H9 (cell line): ENCODE measurements around the gene AEBP2. TPM values are rescaled to one million over a fixed set of nuclear protein-coding genes. Genes with fewer than 3 reads are reported as not detected.
"Not testable (repeated sequence)": the region's sequence is repeated elsewhere in the genome, so short reads cannot be mapped to it uniquely, and the experiment has no call there.

Experiments
- DNase-seq: peaks from one replicate; pipeline ENCODE4 v3.0.0-alpha.2; 2017
- H2AFZ ChIP-seq: one replicate; pipeline ENCODE4 v1.6.1; 2013; ENCODE audit warnings: mild to moderate bottlenecking, low read length, control low read depth, moderate library complexity
- H2AK5ac ChIP-seq: 2 replicates; pipeline ENCODE4 v1.6.1; 2013; ENCODE audit warnings: low read length, control low read depth, mixed read lengths; ENCODE audit not compliant: insufficient read length
- H2BK120ac ChIP-seq: one replicate; pipeline ENCODE4 v1.6.1; 2013; ENCODE audit warnings: low read depth, mild to moderate bottlenecking, low read length, control low read depth, inconsistent platforms; ENCODE audit not compliant: poor library complexity, severe bottlenecking
- H2BK12ac ChIP-seq: 2 replicates; pipeline ENCODE4 v1.6.1; 2013; ENCODE audit warnings: low read length, control low read depth, mixed read lengths, low read depth; ENCODE audit not compliant: insufficient read length
- H2BK15ac ChIP-seq: 2 replicates; pipeline ENCODE4 v1.6.1; 2013; ENCODE audit warnings: low read depth, low read length, control low read depth
- H2BK20ac ChIP-seq: one replicate; pipeline ENCODE4 v1.6.1; 2013; ENCODE audit warnings: low read depth, mild to moderate bottlenecking, low read length, control low read depth, inconsistent platforms; ENCODE audit not compliant: poor library complexity, severe bottlenecking
- H2BK5ac ChIP-seq: 2 replicates; pipeline ENCODE4 v1.6.1; 2013; ENCODE audit warnings: low read length, control low read depth, mixed read lengths; ENCODE audit not compliant: insufficient read length
- H3K14ac ChIP-seq: 2 replicates; pipeline ENCODE4 v1.6.1; 2013; ENCODE audit warnings: low read length, control low read depth; ENCODE audit not compliant: insufficient read depth
- H3K18ac ChIP-seq: 2 replicates; pipeline ENCODE4 v1.6.1; 2013; ENCODE audit warnings: low read depth, mild to moderate bottlenecking, mixed read lengths, low read length, control low read depth; ENCODE audit not compliant: insufficient read length
- H3K23ac ChIP-seq: 2 replicates; pipeline ENCODE4 v1.6.1; 2013; ENCODE audit warnings: low read length, control low read depth, mixed read lengths, low read depth; ENCODE audit not compliant: insufficient read length
- H3K23me2 ChIP-seq: 2 replicates; pipeline ENCODE4 v1.6.1; 2013; ENCODE audit warnings: low read depth, mild to moderate bottlenecking, mixed read lengths, low read length, control low read depth; ENCODE audit not compliant: insufficient read length, poor library complexity, severe bottlenecking
- H3K27ac ChIP-seq: 2 replicates; pipeline ENCODE4 v1.5.1; 2013; ENCODE audit warnings: low read length, control low read depth, mixed read lengths, low read depth; ENCODE audit not compliant: insufficient read length
- H3K27me3 ChIP-seq: 2 replicates; pipeline ENCODE4 v1.6.1; 2013; ENCODE audit warnings: low read length, control low read depth, inconsistent platforms; ENCODE audit not compliant: insufficient read depth
- H3K4ac ChIP-seq: 2 replicates; pipeline ENCODE4 v1.6.1; 2013; ENCODE audit warnings: low read depth, mild to moderate bottlenecking, control low read depth, inconsistent platforms, low read length, moderate library complexity
- H3K4me1 ChIP-seq: 2 replicates; pipeline ENCODE4 v1.6.1; 2013; ENCODE audit warnings: low read length, control low read depth, inconsistent platforms; ENCODE audit not compliant: insufficient read depth
- H3K4me2 ChIP-seq: 2 replicates; pipeline ENCODE4 v1.6.1; 2013; ENCODE audit warnings: low read length, control low read depth, mixed read lengths; ENCODE audit not compliant: insufficient read length, insufficient read depth
- H3K56ac ChIP-seq: 2 replicates; pipeline ENCODE4 v1.6.1; 2013; ENCODE audit warnings: low read depth, mild to moderate bottlenecking, mixed read lengths, low read length, control low read depth; ENCODE audit not compliant: insufficient read length
- H3K79me1 ChIP-seq: 2 replicates; pipeline ENCODE4 v1.6.1; 2013; ENCODE audit warnings: low read depth, mild to moderate bottlenecking, moderate library complexity, low read length, control low read depth, inconsistent platforms; ENCODE audit not compliant: insufficient read depth, poor library complexity, severe bottlenecking
- H3K79me2 ChIP-seq: 2 replicates; pipeline ENCODE4 v1.6.1; 2013; ENCODE audit warnings: low read length, control low read depth, inconsistent platforms; ENCODE audit not compliant: insufficient read depth
- H3K9ac ChIP-seq: 2 replicates; pipeline ENCODE4 v1.6.1; 2013; ENCODE audit warnings: low read length, control low read depth, mixed read lengths; ENCODE audit not compliant: insufficient read length; ENCODE audit errors: extremely low read depth
- H3K9me3 ChIP-seq: one replicate; pipeline ENCODE4 v1.6.1; 2013; ENCODE audit warnings: low read depth, low read length, inconsistent platforms; ENCODE audit not compliant: control insufficient read depth
- H3T11ph ChIP-seq: one replicate; pipeline ENCODE4 v1.6.1; 2013; ENCODE audit warnings: mild to moderate bottlenecking, low read length, control low read depth, inconsistent platforms
- H4K20me1 ChIP-seq: one replicate; pipeline ENCODE4 v1.6.1; 2013; ENCODE audit not compliant: control insufficient read depth, insufficient read length, insufficient read depth
- H4K5ac ChIP-seq: 2 replicates; pipeline ENCODE4 v1.6.1; 2013; ENCODE audit warnings: low read depth, mild to moderate bottlenecking, mixed read lengths, low read length, control low read depth; ENCODE audit not compliant: insufficient read length
- H4K8ac ChIP-seq: replicated peaks from 2 replicates; pipeline ENCODE4 v1.6.1; 2013; ENCODE audit warnings: low read length, control low read depth, mixed read lengths, low read depth; ENCODE audit not compliant: insufficient read length
- H4K91ac ChIP-seq: 2 replicates; pipeline ENCODE4 v1.6.1; 2013; ENCODE audit warnings: low read depth, mild to moderate bottlenecking, moderate library complexity, mixed read lengths, low read length, control low read depth; ENCODE audit not compliant: insufficient read length
- H3K27ac Mint-ChIP-seq, 3 experiments: 2 replicates in 2 of 3; 3 replicates in 1 of 3; pipeline ENCODE4 v1.8.0; 2020 to 2021; ENCODE audit warnings: mixed read lengths in 3 of 3, mild to moderate bottlenecking in 1 of 3, moderate library complexity in 1 of 3
- H3K27me3 Mint-ChIP-seq: 2 replicates; pipeline ENCODE4 v1.8.0; 2021; ENCODE audit warnings: low read depth, mild to moderate bottlenecking, moderate library complexity, mixed read lengths
- H3K36me3 Mint-ChIP-seq, 3 experiments: 2 replicates in 2 of 3; 3 replicates in 1 of 3; pipeline ENCODE4 v1.8.0; 2020 to 2021; ENCODE audit warnings: low read depth in 3 of 3, mixed read lengths in 3 of 3; ENCODE audit not compliant: insufficient read depth in 1 of 3
- H3K4me1 Mint-ChIP-seq, 2 experiments: 2 replicates each; pipeline ENCODE4 v1.8.0; 2020; ENCODE audit warnings: mixed read lengths in 2 of 2
- H3K4me3 Mint-ChIP-seq, 2 experiments: 2 replicates in 1 of 2; 3 replicates in 1 of 2; pipeline ENCODE4 v1.8.0; 2020 to 2021; ENCODE audit warnings: mild to moderate bottlenecking in 2 of 2, mixed read lengths in 2 of 2, moderate library complexity in 1 of 2
- H3K9me3 Mint-ChIP-seq, 2 experiments: 2 replicates in 1 of 2; 3 replicates in 1 of 2; pipeline ENCODE4 v1.8.0; 2020; ENCODE audit warnings: mild to moderate bottlenecking in 2 of 2, mixed read lengths in 2 of 2, moderate library complexity in 1 of 2
- CTCF ChIP-seq: fragments of 200-600 bp; sonication (generic); conservative IDR thresholded peaks from 3 replicates; pipeline ENCODE4 v1.8.0; 2021; ENCODE audit warnings: antibody characterized with exemption, mild to moderate bottlenecking
- WGBS: extraction: QIAGEN DNeasy Blood & Tissue Kit; methylation state at CpG from one replicate; pipeline ENCODE4 v1.1.7; 2013; ENCODE audit warnings: missing lambda C conversion rate, low lambda C conversion rate, mixed read lengths; ENCODE audit not compliant: insufficient read length; ENCODE audit errors: extremely low coverage; 5-methylcytosine and 5-hydroxymethylcytosine counted together
- total RNA-seq: library from RNA; stranded (reverse); gene quantifications from 2 replicates; pipeline ENCODE4 v1.2.1, GENCODE V29; 2021

AEBP2 gene
- total RNA-seq, 1 experiment from 2014 or later = 82.8 TPM

GRCh38 chr12:19412844-19413243 lies 26.4 kb upstream of the AEBP2 start:
- H3K27me3 Mint-ChIP-seq = no peaks in the 10 kb centered on the region; the same call in 1 of the 2 replicates
- peaks cover 2% of the 10 kb centered on the region; the same call in 1 of the 2 replicates for H3K4me1 ChIP-seq
- no CpG with 5 or more reads among the region's 23 CpGs for WGBS
- no peak overlapping the region for H4K91ac ChIP-seq
- H3K9ac ChIP-seq = no peak overlapping the region
- H3K23me2 ChIP-seq = no peaks in the 10 kb centered on the region
- H3K4ac ChIP-seq = no peak overlapping the region
- no peak overlapping the region for H3K18ac ChIP-seq
- H3K4me3 Mint-ChIP-seq = no peak overlapping the region
- H2BK20ac ChIP-seq = peak overlapping the region; percentile 98
- no peaks in the 10 kb centered on the region for H3K36me3 Mint-ChIP-seq
- no peak overlapping the region for H2AFZ ChIP-seq
- H2BK15ac ChIP-seq = no peak overlapping the region
- H3K4me1 Mint-ChIP-seq = peaks cover 41 to 44% of the 10 kb centered on the region in 2 experiments
- no peak overlapping the region for H2BK120ac ChIP-seq
- no peak for TF ChIP-seq CTCF
- no peaks in the 10 kb centered on the region for H4K20me1 ChIP-seq
- H3K9me3 Mint-ChIP-seq = no peaks in the 10 kb centered on the region
- H4K8ac ChIP-seq = no peak overlapping the region
- no peaks in the 10 kb centered on the region for H3K79me2 ChIP-seq
- no peak overlapping the region for H3K23ac ChIP-seq
- H2BK5ac ChIP-seq = no peak overlapping the region
- no peak overlapping the region for H3K56ac ChIP-seq
- DNase-seq = no peak
- H2BK12ac ChIP-seq = no peak overlapping the region
- no peak overlapping the region for H3T11ph ChIP-seq
- no peak overlapping the region for H2AK5ac ChIP-seq
- peak overlapping the region in 2 of 3 experiments; percentile 6 to 55; a peak in 2 of 7 replicates for H3K27ac Mint-ChIP-seq
- no peak overlapping the region for H3K14ac ChIP-seq
- no peaks in the 10 kb centered on the region for H3K9me3 ChIP-seq
- H3K4me2 ChIP-seq = no peak overlapping the region
- H4K5ac ChIP-seq = no peak overlapping the region
- no peak overlapping the region for H3K27ac ChIP-seq
- H3K79me1 ChIP-seq = no peaks in the 10 kb centered on the region
- no peaks in the 10 kb centered on the region for H3K27me3 ChIP-seq

GRCh38 chr12:19413582-19413981 lies 25.7 kb upstream of the AEBP2 start:
- H2AFZ ChIP-seq, H3K4me1 ChIP-seq, H3T11ph ChIP-seq, H3K14ac ChIP-seq, H3K4me3 Mint-ChIP-seq, H3K4ac ChIP-seq, H3K79me1 ChIP-seq, H3K56ac ChIP-seq, H2BK12ac ChIP-seq, H3K36me3 Mint-ChIP-seq, H3K79me2 ChIP-seq, H3K27ac ChIP-seq, H2BK20ac ChIP-seq, H3K27me3 Mint-ChIP-seq, H3K27me3 ChIP-seq, DNase-seq, H4K20me1 ChIP-seq, H3K9ac ChIP-seq, H4K8ac ChIP-seq, H3K27ac Mint-ChIP-seq, H3K9me3 Mint-ChIP-seq, H4K5ac ChIP-seq, H2AK5ac ChIP-seq, H3K9me3 ChIP-seq, H3K23me2 ChIP-seq, H3K18ac ChIP-seq, H2BK5ac ChIP-seq, H2BK15ac ChIP-seq, H3K23ac ChIP-seq, H3K4me2 ChIP-seq, H2BK120ac ChIP-seq, H4K91ac ChIP-seq: not testable (repeated sequence)
- no CpG with 5 or more reads among the region's 5 CpGs for WGBS
- H3K4me1 Mint-ChIP-seq = peaks cover 35 to 45% of the 10 kb centered on the region in 2 experiments
